Bronchial epithelial cell (primary cell): ENCODE results near the gene KHDRBS2. TPM values are rescaled to one million over a fixed set of nuclear protein-coding genes. Genes with fewer than 3 reads are reported as not detected.

Source experiments
- DNase-seq: peaks from one replicate; pipeline ENCODE4 v3.0.0-alpha.2; 2010; ENCODE audit warnings: low read depth
- FAIRE-seq: peaks from 2 replicates; lab custom pipeline; 2011; peaks lifted over from hg19 to GRCh38; lab: Jason Lieb, UNC
- H3K27me3 ChIP-seq: 2 replicates; pipeline ENCODE4 v1.5.1; 2011; ENCODE audit warnings: low read length; ENCODE audit not compliant: control insufficient read depth, insufficient read depth
- H3K36me3 ChIP-seq: 2 replicates; pipeline ENCODE4 v1.5.1; 2011; ENCODE audit warnings: low read length; ENCODE audit not compliant: control insufficient read depth, insufficient read depth
- H3K4me3 ChIP-seq: 2 replicates; pipeline ENCODE4 v1.5.1; 2011; ENCODE audit warnings: mild to moderate bottlenecking, low read depth, low read length, control low read depth
- total RNA-seq: library from RNA; depleted of rRNA; stranded (reverse); fragments of >200 nt; gene quantifications from 2 replicates; pipeline ENCODE4 v1.2.1, GENCODE V29; 2014
- TF ChIP-seq, protein P1 (sequence below): IDR thresholded peaks from 2 replicates; pipeline ENCODE4 v1.5.1; 2011; ENCODE audit warnings: mild to moderate bottlenecking, moderate library complexity, low read length, control low read depth, inconsistent platforms; ENCODE audit not compliant: insufficient read depth, severe bottlenecking

The KHDRBS2 gene
- total RNA-seq, 1 donor from 2014 or later: not detected

GRCh38 chr6:62296541-62296940 is 10.5 kb upstream of the KHDRBS2 start:
- DNase-seq (no peak), FAIRE-seq (no peak)
- TF ChIP-seq, protein P1, sequence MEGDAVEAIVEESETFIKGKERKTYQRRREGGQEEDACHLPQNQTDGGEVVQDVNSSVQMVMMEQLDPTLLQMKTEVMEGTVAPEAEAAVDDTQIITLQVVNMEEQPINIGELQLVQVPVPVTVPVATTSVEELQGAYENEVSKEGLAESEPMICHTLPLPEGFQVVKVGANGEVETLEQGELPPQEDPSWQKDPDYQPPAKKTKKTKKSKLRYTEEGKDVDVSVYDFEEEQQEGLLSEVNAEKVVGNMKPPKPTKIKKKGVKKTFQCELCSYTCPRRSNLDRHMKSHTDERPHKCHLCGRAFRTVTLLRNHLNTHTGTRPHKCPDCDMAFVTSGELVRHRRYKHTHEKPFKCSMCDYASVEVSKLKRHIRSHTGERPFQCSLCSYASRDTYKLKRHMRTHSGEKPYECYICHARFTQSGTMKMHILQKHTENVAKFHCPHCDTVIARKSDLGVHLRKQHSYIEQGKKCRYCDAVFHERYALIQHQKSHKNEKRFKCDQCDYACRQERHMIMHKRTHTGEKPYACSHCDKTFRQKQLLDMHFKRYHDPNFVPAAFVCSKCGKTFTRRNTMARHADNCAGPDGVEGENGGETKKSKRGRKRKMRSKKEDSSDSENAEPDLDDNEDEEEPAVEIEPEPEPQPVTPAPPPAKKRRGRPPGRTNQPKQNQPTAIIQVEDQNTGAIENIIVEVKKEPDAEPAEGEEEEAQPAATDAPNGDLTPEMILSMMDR: no peak
- H3K36me3 ChIP-seq: no peaks in the 10 kb centered on the region
- no peaks in the 10 kb centered on the region for H3K27me3 ChIP-seq
- H3K4me3 ChIP-seq: no peak overlapping the region

DNA sequence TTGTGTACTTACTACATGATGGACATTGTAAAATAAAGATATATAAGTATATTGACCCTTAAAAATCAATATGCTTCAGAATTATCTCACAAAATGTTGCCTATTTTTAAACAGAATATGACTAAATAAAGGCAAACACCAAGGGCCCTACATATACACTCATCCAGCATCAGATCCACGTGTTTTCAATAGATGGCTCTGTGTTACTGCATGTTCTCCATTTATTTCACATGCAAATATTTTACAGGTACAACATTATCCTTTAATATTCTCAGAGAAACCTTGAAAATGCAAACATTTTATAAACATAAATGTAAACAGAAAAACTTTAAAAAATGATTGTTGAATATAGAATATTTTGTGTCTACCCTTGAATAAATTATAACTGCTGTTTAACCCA is 2.9 kb upstream of the KHDRBS2 start:
- TF ChIP-seq, protein P1: no peak
- no peak for DNase-seq
- H3K4me3 ChIP-seq: no peak overlapping the region
- H3K27me3 ChIP-seq: peaks cover 3% of the 10 kb centered on the region
- no peak for FAIRE-seq
- no peaks in the 10 kb centered on the region for H3K36me3 ChIP-seq

- TF ChIP-seq, protein P1: no peak
- Histone ChIP-seq H3K36me3 (no peaks in the 10 kb centered on the region), H3K27me3 (peaks cover 3% of the 10 kb centered on the region), H3K4me3 (no peak overlapping the region)
- DNase-seq: no peak
- no peak for FAIRE-seq
These were observed 2.5 kb upstream of the KHDRBS2 start for GRCh38 chr6:62288562-62288961.

DNA sequence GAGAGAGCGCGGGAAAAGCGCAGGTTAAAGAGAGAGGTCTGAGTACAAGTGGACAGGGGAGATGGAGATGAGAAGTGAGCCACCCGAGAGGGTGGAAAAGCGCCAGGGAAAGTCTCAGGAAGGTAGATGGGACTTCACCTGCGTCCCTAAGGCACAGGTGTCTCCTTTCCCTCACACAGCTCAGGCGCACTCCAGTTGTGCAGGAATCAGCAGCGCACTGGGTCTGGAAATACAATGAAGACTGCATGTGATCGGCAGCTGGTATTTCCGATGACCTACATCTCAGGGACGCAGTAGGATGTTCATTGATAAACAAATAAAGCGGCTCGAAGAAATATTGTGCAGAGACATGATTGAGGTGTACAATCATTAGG is 432 bp upstream of the KHDRBS2 start:
- FAIRE-seq (no peak), DNase-seq (no peak)
- H3K4me3 ChIP-seq: no peak overlapping the region
- TF ChIP-seq, protein P1: no peak
- peaks cover 3% of the 10 kb centered on the region for H3K27me3 ChIP-seq
- H3K36me3 ChIP-seq: no peaks in the 10 kb centered on the region

- H3K36me3 ChIP-seq: no peaks in the 10 kb centered on the region
- FAIRE-seq: no peak
- DNase-seq: no peak
- no peak overlapping the region for H3K4me3 ChIP-seq
- TF ChIP-seq, protein P1: no peak
- H3K27me3 ChIP-seq: peaks cover 3% of the 10 kb centered on the region
These were observed 1.3 kb downstream of the KHDRBS2 start for GRCh38 chr6:62284725-62285124.

GRCh38 chr6:62283796-62284411 is 2.1 kb downstream of the KHDRBS2 start:
- TF ChIP-seq, protein P1: peak; percentile 45
- Histone ChIP-seq H3K4me3 (no peak overlapping the region), H3K36me3 (no peaks in the 10 kb centered on the region), H3K27me3 (peaks cover 3% of the 10 kb centered on the region)
- FAIRE-seq (no peak), DNase-seq (peak; percentile 44)
